Activated naive CD4-positive, alpha-beta T cell treated with anti-CD3 and anti-CD28 coated beads, Interleukin-2, amount 10 ng/mL, durations not matched to agents 7 days and 5 days (primary cell): ENCODE measurements around the gene XYLT1.

Experiments used
- CTCF ChIA-PET: fragments of 350-600 bp; sonication (Branson Sonifier 250); formaldehyde crosslinking; loops from one replicate; lab custom pipeline; 2021; ENCODE audit warnings: antibody characterized with exemption; lab: Charles Lee
- DNase-seq: peaks from one replicate; pipeline ENCODE4 v3.0.0-alpha.2; 2020
- H3K27ac Mint-ChIP-seq: one replicate; pipeline ENCODE4 v1.8.0; 2021; ENCODE audit warnings: mild to moderate bottlenecking, moderate library complexity, mixed read lengths
- H3K27me3 Mint-ChIP-seq: one replicate; pipeline ENCODE4 v1.8.0; 2021; ENCODE audit warnings: mild to moderate bottlenecking, mixed read lengths
- H3K36me3 Mint-ChIP-seq: one replicate; pipeline ENCODE4 v1.8.0; 2021; ENCODE audit warnings: mixed read lengths
- H3K4me1 Mint-ChIP-seq: one replicate; pipeline ENCODE4 v1.8.0; 2021; ENCODE audit warnings: mixed read lengths
- H3K4me3 Mint-ChIP-seq: one replicate; pipeline ENCODE4 v1.8.0; 2021; ENCODE audit warnings: mild to moderate bottlenecking, moderate library complexity, mixed read lengths
- H3K9me3 Mint-ChIP-seq: one replicate; pipeline ENCODE4 v1.8.0; 2021; ENCODE audit warnings: mixed read lengths

The XYLT1 gene

GRCh38 chr16:17246268-17246885, 224.4 kb downstream of the XYLT1 start:
- H3K4me3 Mint-ChIP-seq: no peak overlapping the region
- CTCF ChIA-PET: no interaction called here
- H3K4me1 Mint-ChIP-seq: no peaks in the 10 kb centered on the region
- DNase-seq: no peak
- no peaks in the 10 kb centered on the region for H3K27me3 Mint-ChIP-seq
- no peaks in the 10 kb centered on the region for H3K9me3 Mint-ChIP-seq
- peaks cover 35% of the 10 kb centered on the region for H3K36me3 Mint-ChIP-seq
- no peak overlapping the region for H3K27ac Mint-ChIP-seq

- CTCF ChIA-PET: no interaction called here
- Mint-ChIP-seq H3K36me3 (peaks cover 32% of the 10 kb centered on the region), H3K27ac (no peak overlapping the region), H3K9me3 (no peaks in the 10 kb centered on the region), H3K4me1 (no peaks in the 10 kb centered on the region), H3K4me3 (no peak overlapping the region), H3K27me3 (no peaks in the 10 kb centered on the region)
- no peak for DNase-seq
These were observed 225.0 kb downstream of the XYLT1 start for GRCh38 chr16:17245776-17246175.

- no peaks in the 10 kb centered on the region for H3K9me3 Mint-ChIP-seq
- peaks cover 28% of the 10 kb centered on the region for H3K36me3 Mint-ChIP-seq
- no peak for DNase-seq
- H3K27ac Mint-ChIP-seq: no peak overlapping the region
- H3K27me3 Mint-ChIP-seq: no peaks in the 10 kb centered on the region
- H3K4me3 Mint-ChIP-seq: no peak overlapping the region
- no peaks in the 10 kb centered on the region for H3K4me1 Mint-ChIP-seq
- CTCF ChIA-PET: no interaction called here
These were observed 225.7 kb downstream of the XYLT1 start for GRCh38 chr16:17244872-17245551.

GRCh38 chr16:17241264-17241835, 229.4 kb downstream of the XYLT1 start:
- Mint-ChIP-seq H3K27me3 (no peaks in the 10 kb centered on the region), H3K36me3 (peaks cover 35% of the 10 kb centered on the region), H3K4me1 (peaks cover 30% of the 10 kb centered on the region), H3K9me3 (peaks cover 1% of the 10 kb centered on the region), H3K4me3 (no peak overlapping the region), H3K27ac (no peak overlapping the region)
- DNase-seq: no peak
- CTCF ChIA-PET: no interaction called here

GRCh38 chr16:17238285-17239028, 232.3 kb downstream of the XYLT1 start:
- CTCF ChIA-PET: interaction anchor here (1.0 kb wide), 1 partner anchor 340 kb away, joined by 3 read pairs; no protein-coding TSS in a partner anchor
- H3K36me3 Mint-ChIP-seq: peaks cover 38% of the 10 kb centered on the region

GRCh38 chr16:17237350-17237944, 233.3 kb downstream of the XYLT1 start:
- Mint-ChIP-seq H3K36me3 (peaks cover 34% of the 10 kb centered on the region), H3K4me3 (no peak overlapping the region), H3K27ac (peak overlapping the region; percentile 33), H3K27me3 (no peaks in the 10 kb centered on the region), H3K4me1 (peaks cover 30% of the 10 kb centered on the region), H3K9me3 (peaks cover 1% of the 10 kb centered on the region)
- CTCF ChIA-PET: interaction anchor here (1.0 kb wide), 1 partner anchor 341 kb away, joined by 3 read pairs; no protein-coding TSS in a partner anchor
- DNase-seq: no peak

More at GRCh38 chr16:17238285-17239028, 232.3 kb downstream of the XYLT1 start:
- peaks cover 1% of the 10 kb centered on the region for H3K9me3 Mint-ChIP-seq
- no peak overlapping the region for H3K27ac Mint-ChIP-seq
- DNase-seq: no peak
- H3K27me3 Mint-ChIP-seq: no peaks in the 10 kb centered on the region
- no peak overlapping the region for H3K4me3 Mint-ChIP-seq
- peaks cover 30% of the 10 kb centered on the region for H3K4me1 Mint-ChIP-seq

- Mint-ChIP-seq H3K4me3 (no peak overlapping the region), H3K27me3 (no peaks in the 10 kb centered on the region), H3K9me3 (peaks cover 1% of the 10 kb centered on the region), H3K27ac (no peak overlapping the region), H3K4me1 (peaks cover 30% of the 10 kb centered on the region), H3K36me3 (peaks cover 35% of the 10 kb centered on the region)
- CTCF ChIA-PET: interaction anchor here (0.8 to 1.1 kb wide), 2 partner anchors 232 to 374 kb away, joined by 3 to 4 read pairs; no protein-coding TSS in a partner anchor
- DNase-seq: no peak
These were observed 235.5 kb downstream of the XYLT1 start for GRCh38 chr16:17235147-17235815.

- Mint-ChIP-seq H3K4me3 (no peak overlapping the region), H3K36me3 (peaks cover 24% of the 10 kb centered on the region), H3K9me3 (no peaks in the 10 kb centered on the region), H3K27me3 (no peaks in the 10 kb centered on the region), H3K27ac (no peak overlapping the region), H3K4me1 (peaks cover 19% of the 10 kb centered on the region)
- DNase-seq: no peak
- CTCF ChIA-PET: interaction anchor here (0.9 kb wide), 1 partner anchor 235 kb away, joined by 3 read pairs; no protein-coding TSS in a partner anchor
These were observed 237.3 kb downstream of the XYLT1 start for GRCh38 chr16:17233318-17234002.

GRCh38 chr16:17232487-17232886, 238.3 kb downstream of the XYLT1 start:
- Mint-ChIP-seq H3K36me3 (peaks cover 22% of the 10 kb centered on the region), H3K27me3 (no peaks in the 10 kb centered on the region), H3K9me3 (no peaks in the 10 kb centered on the region), H3K27ac (no peak overlapping the region), H3K4me3 (no peak overlapping the region), H3K4me1 (peaks cover 10% of the 10 kb centered on the region)
- CTCF ChIA-PET: no interaction called here
- no peak for DNase-seq

GRCh38 chr16:17231972-17232371, 238.8 kb downstream of the XYLT1 start:
- CTCF ChIA-PET: interaction anchor here (2.0 kb wide), 1 partner anchor 237 kb away, joined by 12 read pairs; no protein-coding TSS in a partner anchor
- H3K27ac Mint-ChIP-seq: no peak overlapping the region
- no peaks in the 10 kb centered on the region for H3K9me3 Mint-ChIP-seq
- DNase-seq: no peak
- no peaks in the 10 kb centered on the region for H3K27me3 Mint-ChIP-seq
- H3K4me3 Mint-ChIP-seq: no peak overlapping the region
- H3K36me3 Mint-ChIP-seq: peaks cover 24% of the 10 kb centered on the region
- H3K4me1 Mint-ChIP-seq: peaks cover 4% of the 10 kb centered on the region

- Mint-ChIP-seq H3K27me3 (no peaks in the 10 kb centered on the region), H3K4me1 (peaks cover 2% of the 10 kb centered on the region), H3K4me3 (no peak overlapping the region), H3K36me3 (peaks cover 21% of the 10 kb centered on the region), H3K27ac (peak overlapping the region; percentile 16), H3K9me3 (no peaks in the 10 kb centered on the region)
- DNase-seq: peak; percentile 30
- CTCF ChIA-PET: interaction anchor here (1.0 to 2.0 kb wide), 2 partner anchors 184 to 238 kb away, joined by 3 to 12 read pairs; no protein-coding TSS in a partner anchor
These were observed 239.7 kb downstream of the XYLT1 start for GRCh38 chr16:17230932-17231581.

- no peaks in the 10 kb centered on the region for H3K27me3 Mint-ChIP-seq
- CTCF ChIA-PET: no interaction called here
- peaks cover 18% of the 10 kb centered on the region for H3K36me3 Mint-ChIP-seq
- peaks cover 2% of the 10 kb centered on the region for H3K4me1 Mint-ChIP-seq
- DNase-seq: no peak
- H3K4me3 Mint-ChIP-seq: no peak overlapping the region
- no peaks in the 10 kb centered on the region for H3K9me3 Mint-ChIP-seq
- no peak overlapping the region for H3K27ac Mint-ChIP-seq
These were observed 241.0 kb downstream of the XYLT1 start for GRCh38 chr16:17229766-17230165.
